Mesendoderm (in vitro differentiated cells): Measurements from ENCODE around the gene HOXA10.

ENCODE experiments used
- DNase-seq: peaks from one replicate; pipeline ENCODE4 v3.0.0; 2013
- H2AK5ac ChIP-seq: 2 replicates; pipeline ENCODE4 v1.6.1; 2013; ENCODE audit warnings: low read length, inconsistent platforms
- H2BK120ac ChIP-seq: 2 replicates; pipeline ENCODE4 v1.6.1; 2013; ENCODE audit warnings: low read depth, mild to moderate bottlenecking, low read length, moderate library complexity, mixed read lengths
- H2BK15ac ChIP-seq: replicated peaks from 2 replicates; pipeline ENCODE4 v1.6.1; 2013; ENCODE audit warnings: low read depth, mild to moderate bottlenecking, moderate library complexity
- H2BK5ac ChIP-seq: 2 replicates; pipeline ENCODE4 v1.6.1; 2013; ENCODE audit warnings: low read length, inconsistent platforms
- H3K18ac ChIP-seq: 2 replicates; pipeline ENCODE4 v1.6.1; 2013; ENCODE audit warnings: mild to moderate bottlenecking, low read length, mixed read lengths
- H3K23ac ChIP-seq: one replicate; pipeline ENCODE4 v1.6.1; 2013; ENCODE audit warnings: low read length
- H3K27ac ChIP-seq: 2 replicates; pipeline ENCODE4 v1.5.1; 2013; ENCODE audit warnings: low read depth, mild to moderate bottlenecking, inconsistent platforms, low read length, moderate library complexity
- H3K27me3 ChIP-seq: 2 replicates; pipeline ENCODE4 v1.6.1; 2013; ENCODE audit warnings: low read length, control low read depth, mild to moderate bottlenecking, inconsistent platforms; ENCODE audit not compliant: insufficient read depth, poor library complexity
- H3K36me3 ChIP-seq: 2 replicates; pipeline ENCODE4 v1.6.1; 2013; ENCODE audit warnings: low read length, inconsistent platforms; ENCODE audit not compliant: control insufficient read depth, insufficient read depth
- H3K4ac ChIP-seq: one replicate; pipeline ENCODE4 v1.6.1; 2013; ENCODE audit warnings: low read depth, mild to moderate bottlenecking, low read length, moderate library complexity
- H3K4me1 ChIP-seq: 2 replicates; pipeline ENCODE4 v1.6.1; 2013; ENCODE audit warnings: low read depth, low read length, inconsistent platforms; ENCODE audit not compliant: control insufficient read depth
- H3K4me2 ChIP-seq: 2 replicates; pipeline ENCODE4 v1.6.1; 2013; ENCODE audit warnings: low read length
- H3K4me3 ChIP-seq: 2 replicates; pipeline ENCODE4 v1.5.1; 2013; ENCODE audit warnings: mild to moderate bottlenecking, low read length
- H3K56ac ChIP-seq: one replicate; pipeline ENCODE4 v1.6.1; 2013; ENCODE audit warnings: low read length
- H3K79me1 ChIP-seq: 2 replicates; pipeline ENCODE4 v1.6.1; 2013; ENCODE audit warnings: low read length, inconsistent platforms
- H3K79me2 ChIP-seq: 2 replicates; pipeline ENCODE4 v1.6.1; 2013; ENCODE audit warnings: mild to moderate bottlenecking, low read length; ENCODE audit not compliant: control insufficient read depth, insufficient read depth
- H3K9ac ChIP-seq: 2 replicates; pipeline ENCODE4 v1.6.1; 2013; ENCODE audit warnings: low read length, inconsistent platforms
- H4K5ac ChIP-seq: one replicate; pipeline ENCODE4 v1.6.1; 2013; ENCODE audit warnings: low read length
- H4K8ac ChIP-seq: one replicate; pipeline ENCODE4 v1.6.1; 2013; ENCODE audit warnings: low read depth, mild to moderate bottlenecking, control low read depth, low read length, moderate library complexity
- WGBS: extraction: QIAGEN DNeasy Blood & Tissue Kit; methylation state at CpG from one replicate; pipeline ENCODE4 v1.1.7; 2013; ENCODE audit warnings: low lambda C conversion rate, missing lambda C conversion rate; ENCODE audit not compliant: insufficient coverage; ENCODE audit errors: extremely low coverage; 5-methylcytosine and 5-hydroxymethylcytosine counted together

The HOXA10 gene

GRCh38 chr7:27205325-27206280, 31.5 kb upstream of the HOXA10 start:
- no peak overlapping the region for H3K56ac ChIP-seq
- no peak overlapping the region for H2AK5ac ChIP-seq
- no peak overlapping the region for H3K18ac ChIP-seq
- no peak overlapping the region for H3K4ac ChIP-seq
- no peak overlapping the region for H3K27ac ChIP-seq
- H2BK15ac ChIP-seq: no peak overlapping the region
- no CpG with 5 or more reads among the region's 52 CpGs for WGBS
- H2BK5ac ChIP-seq: no peak overlapping the region
- no peak overlapping the region for H4K5ac ChIP-seq
- no peak overlapping the region for H3K4me2 ChIP-seq
- H3K79me1 ChIP-seq: no peaks in the 10 kb centered on the region
- no peak for DNase-seq
- H2BK120ac ChIP-seq: no peak overlapping the region
- H3K27me3 ChIP-seq: peaks cover 85% of the 10 kb centered on the region
- no peak overlapping the region for H4K8ac ChIP-seq
- no peaks in the 10 kb centered on the region for H3K79me2 ChIP-seq
- H3K4me1 ChIP-seq: peaks cover 2% of the 10 kb centered on the region
- H3K4me3 ChIP-seq: no peak overlapping the region
- peak overlapping the region; percentile 74 for H3K23ac ChIP-seq
- no peaks in the 10 kb centered on the region for H3K36me3 ChIP-seq
- H3K9ac ChIP-seq: no peak overlapping the region

- Histone ChIP-seq H3K4ac (no peak overlapping the region), H3K36me3 (no peaks in the 10 kb centered on the region), H2BK5ac (no peak overlapping the region), H3K27me3 (peaks cover 89% of the 10 kb centered on the region), H3K27ac (no peak overlapping the region), H2BK120ac (no peak overlapping the region), H4K8ac (no peak overlapping the region), H3K4me3 (no peak overlapping the region), H4K5ac (no peak overlapping the region), H3K4me1 (peaks cover 3% of the 10 kb centered on the region), H3K23ac (no peak overlapping the region), H3K79me2 (no peaks in the 10 kb centered on the region), H3K9ac (no peak overlapping the region), H3K18ac (no peak overlapping the region), H2BK15ac (no peak overlapping the region), H3K56ac (no peak overlapping the region), H2AK5ac (no peak overlapping the region), H3K79me1 (no peaks in the 10 kb centered on the region), H3K4me2 (peak overlapping the region; percentile 8)
- no CpG with 5 or more reads among the region's 41 CpGs for WGBS
- DNase-seq: peak; percentile 61
These were observed 30.8 kb upstream of the HOXA10 start for GRCh38 chr7:27204851-27205322.

GRCh38 chr7:27203964-27204594, 30.0 kb upstream of the HOXA10 start:
- Histone ChIP-seq H3K27ac (no peak overlapping the region), H2AK5ac (no peak overlapping the region), H2BK15ac (no peak overlapping the region), H3K4me1 (peaks cover 3% of the 10 kb centered on the region), H2BK5ac (no peak overlapping the region), H3K56ac (no peak overlapping the region), H2BK120ac (no peak overlapping the region), H3K79me2 (no peaks in the 10 kb centered on the region), H3K79me1 (no peaks in the 10 kb centered on the region), H3K4me2 (no peak overlapping the region), H4K5ac (no peak overlapping the region), H3K36me3 (no peaks in the 10 kb centered on the region), H3K4me3 (no peak overlapping the region), H3K9ac (no peak overlapping the region), H3K4ac (no peak overlapping the region), H3K18ac (no peak overlapping the region), H3K27me3 (peaks cover 84% of the 10 kb centered on the region), H4K8ac (no peak overlapping the region), H3K23ac (no peak overlapping the region)
- DNase-seq: no peak
- no CpG with 5 or more reads among the region's 4 CpGs for WGBS

DNA sequence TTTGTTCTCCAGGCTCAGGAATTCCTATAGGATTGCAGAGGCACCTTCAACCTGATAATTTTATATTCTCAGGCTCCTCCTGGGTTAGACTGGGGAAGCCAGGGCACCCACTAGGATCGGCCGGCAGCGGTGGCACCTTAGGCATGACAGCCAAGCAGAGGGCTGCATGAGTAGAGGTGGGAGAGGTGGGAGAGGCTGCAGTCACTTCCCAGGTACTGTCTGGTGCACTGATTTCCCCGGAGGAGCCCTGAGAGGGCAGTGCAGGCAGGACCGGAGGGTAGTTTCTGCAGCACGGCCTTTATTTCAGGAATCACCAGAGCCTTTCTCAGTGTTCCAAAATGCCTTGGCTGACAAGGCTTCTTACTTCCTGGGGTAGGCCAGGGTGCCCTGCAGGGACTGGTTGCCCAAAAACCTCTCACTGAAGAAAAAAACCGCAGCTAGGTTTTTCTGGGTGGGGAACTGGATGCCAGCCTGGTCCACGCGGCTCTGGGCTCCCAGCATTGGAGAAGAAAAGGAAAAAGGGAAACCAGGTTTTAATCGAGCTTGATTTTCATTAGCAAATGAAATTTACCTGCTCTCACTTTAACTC, 29.3 kb upstream of the HOXA10 start:
- Histone ChIP-seq H3K36me3 (no peaks in the 10 kb centered on the region), H3K4me2 (no peak overlapping the region), H3K79me1 (no peaks in the 10 kb centered on the region), H3K4me3 (no peak overlapping the region), H3K4me1 (peaks cover 3% of the 10 kb centered on the region), H3K27me3 (peaks cover 85% of the 10 kb centered on the region), H2BK5ac (no peak overlapping the region), H2BK120ac (no peak overlapping the region), H2BK15ac (no peak overlapping the region), H4K5ac (no peak overlapping the region), H3K23ac (no peak overlapping the region), H3K56ac (no peak overlapping the region), H3K27ac (no peak overlapping the region), H3K18ac (no peak overlapping the region), H3K9ac (no peak overlapping the region), H3K79me2 (no peaks in the 10 kb centered on the region), H4K8ac (no peak overlapping the region), H3K4ac (no peak overlapping the region), H2AK5ac (no peak overlapping the region)
- no CpG with 5 or more reads among the region's 10 CpGs for WGBS
- DNase-seq: no peak

- DNase-seq: no peak
- H3K4me1 ChIP-seq: peaks cover 3% of the 10 kb centered on the region
- H3K9ac ChIP-seq: no peak overlapping the region
- H3K23ac ChIP-seq: no peak overlapping the region
- peaks cover 86% of the 10 kb centered on the region for H3K27me3 ChIP-seq
- no peak overlapping the region for H2AK5ac ChIP-seq
- no peak overlapping the region for H4K5ac ChIP-seq
- H3K56ac ChIP-seq: no peak overlapping the region
- H3K36me3 ChIP-seq: no peaks in the 10 kb centered on the region
- H3K4me2 ChIP-seq: no peak overlapping the region
- no peak overlapping the region for H2BK15ac ChIP-seq
- no CpG with 5 or more reads among the region's 3 CpGs for WGBS
- H3K18ac ChIP-seq: no peak overlapping the region
- H3K4me3 ChIP-seq: no peak overlapping the region
- no peak overlapping the region for H4K8ac ChIP-seq
- H3K4ac ChIP-seq: no peak overlapping the region
- no peaks in the 10 kb centered on the region for H3K79me1 ChIP-seq
- no peaks in the 10 kb centered on the region for H3K79me2 ChIP-seq
- H3K27ac ChIP-seq: no peak overlapping the region
- H2BK5ac ChIP-seq: no peak overlapping the region
- no peak overlapping the region for H2BK120ac ChIP-seq
These were observed 28.7 kb upstream of the HOXA10 start for GRCh38 chr7:27202862-27203134.
